CD4-positive, alpha-beta T cell treated with Interleukin-6 for 4 hours (primary cell): Measurements from ENCODE around the gene GRM1.

Experiments
- DNase-seq: peaks from one replicate; pipeline ENCODE4 v3.0.0-alpha.2; 2020; ENCODE audit warnings: mixed read lengths

Gene GRM1

GRCh38 chr6:146336191-146336590 lies 307.3 kb downstream of the GRM1 start:
- DNase-seq, result no peak

DNA sequence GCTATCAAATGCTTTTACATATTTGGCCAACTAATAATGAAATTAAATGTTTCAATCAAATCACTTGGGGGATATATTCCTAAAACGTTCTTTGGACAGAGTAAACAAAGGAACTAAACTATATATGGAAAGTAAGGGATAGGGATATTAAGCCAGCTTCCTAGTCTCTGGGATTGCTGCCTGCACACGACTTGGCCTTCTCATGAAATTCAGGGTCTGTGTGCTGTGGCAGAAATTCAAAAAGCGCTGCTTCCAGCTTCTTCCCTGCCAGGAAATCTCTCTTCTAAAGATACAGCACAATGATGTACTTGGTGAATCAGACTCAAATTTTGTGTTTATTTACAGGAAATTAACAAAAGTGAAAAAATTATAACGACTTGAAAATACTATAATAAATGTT lies 308.5 kb downstream of the GRM1 start:
- DNase-seq, result no peak

GRCh38 chr6:146339716-146340115 lies 310.9 kb downstream of the GRM1 start:
- no peak for DNase-seq

DNA sequence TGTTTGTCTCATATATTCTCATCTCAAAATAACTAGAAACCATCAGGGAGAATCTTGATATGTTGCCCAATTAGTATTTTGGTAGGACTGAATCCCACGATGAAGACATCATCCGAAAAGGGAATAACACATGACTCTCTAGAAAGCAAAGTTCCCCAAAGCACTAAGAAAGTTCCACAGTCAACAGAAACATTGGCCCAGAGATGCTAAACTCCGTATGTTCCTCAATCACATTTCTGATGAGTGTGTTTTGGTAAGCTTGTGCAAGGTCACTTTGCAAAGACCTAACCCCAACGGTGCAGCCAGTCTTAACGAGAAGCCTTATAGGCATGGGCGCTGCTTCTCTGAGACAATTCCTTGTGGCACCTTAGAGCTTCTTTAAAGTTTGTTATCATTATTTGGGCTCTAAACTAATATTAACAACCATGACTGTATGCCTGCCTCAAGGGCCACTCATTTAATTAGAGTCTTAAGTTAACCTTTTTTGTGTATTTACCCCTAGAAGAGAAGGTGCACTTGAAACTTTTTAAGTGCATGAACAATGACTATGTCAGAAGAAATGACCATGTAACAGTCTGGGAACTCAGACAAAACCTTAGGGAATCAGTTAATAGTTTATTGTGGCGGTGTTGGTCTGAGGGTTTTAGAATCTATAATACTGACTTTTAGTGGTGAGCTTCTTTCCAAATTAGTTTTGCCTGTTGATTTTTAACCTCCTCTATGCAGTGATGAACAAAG lies 312.8 kb downstream of the GRM1 start:
- no peak for DNase-seq

DNA sequence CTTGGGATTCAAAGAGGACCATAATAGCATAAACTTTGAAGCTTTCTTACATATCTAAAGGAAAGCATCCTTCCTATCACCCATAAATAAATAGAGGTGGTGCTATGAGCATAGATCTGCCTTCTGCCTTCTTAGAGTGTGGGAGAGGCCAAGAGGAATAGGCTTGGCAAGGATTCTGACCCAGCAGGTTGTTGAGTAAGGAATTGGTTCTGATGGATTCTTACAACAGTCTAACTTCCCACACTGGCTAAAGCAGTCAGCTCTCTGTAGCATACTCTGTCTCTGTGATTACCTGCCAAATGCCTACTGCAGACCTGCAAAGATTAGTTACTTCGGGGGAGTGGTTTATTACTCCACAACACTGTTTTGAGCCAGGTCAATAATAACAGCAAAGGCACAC lies 316.7 kb downstream of the GRM1 start:
- DNase-seq, result no peak

DNA sequence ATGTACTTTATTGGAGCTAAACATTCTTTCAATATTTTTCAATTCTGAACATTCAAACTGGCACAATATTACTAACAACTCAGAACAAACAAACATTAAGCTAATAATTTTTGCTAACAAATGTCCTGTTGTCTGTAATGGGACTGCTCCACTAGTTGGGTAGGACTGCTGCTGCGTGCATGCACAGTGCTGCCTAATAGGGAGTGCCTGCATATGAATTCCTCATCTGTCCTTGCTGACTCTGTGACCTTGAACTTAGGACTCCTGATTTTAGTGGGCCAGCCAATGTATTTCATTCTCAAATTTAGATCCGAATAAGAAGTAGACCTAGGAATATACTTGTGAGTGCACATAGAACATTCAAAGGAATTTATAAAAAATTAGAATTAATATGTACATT lies 318.2 kb downstream of the GRM1 start:
- DNase-seq, result no peak

DNA sequence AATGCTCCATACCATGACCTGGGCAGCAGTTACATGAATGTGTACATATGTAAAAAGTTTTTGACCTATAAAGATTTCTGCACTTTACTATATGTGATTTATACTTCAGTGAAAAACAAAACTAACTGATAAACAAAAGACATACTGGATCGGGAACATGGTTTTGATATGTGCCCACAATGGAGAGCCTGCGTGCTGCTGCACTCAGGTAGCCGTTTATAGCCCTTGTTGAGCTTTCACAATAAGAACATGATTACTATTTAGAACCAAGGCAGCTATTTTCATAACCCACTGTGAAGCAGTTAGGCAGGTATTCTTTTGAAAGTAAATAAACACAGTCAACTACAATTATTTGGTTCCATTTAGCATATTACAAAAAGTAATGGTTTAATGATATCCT lies 318.8 kb downstream of the GRM1 start:
- no peak for DNase-seq

DNA sequence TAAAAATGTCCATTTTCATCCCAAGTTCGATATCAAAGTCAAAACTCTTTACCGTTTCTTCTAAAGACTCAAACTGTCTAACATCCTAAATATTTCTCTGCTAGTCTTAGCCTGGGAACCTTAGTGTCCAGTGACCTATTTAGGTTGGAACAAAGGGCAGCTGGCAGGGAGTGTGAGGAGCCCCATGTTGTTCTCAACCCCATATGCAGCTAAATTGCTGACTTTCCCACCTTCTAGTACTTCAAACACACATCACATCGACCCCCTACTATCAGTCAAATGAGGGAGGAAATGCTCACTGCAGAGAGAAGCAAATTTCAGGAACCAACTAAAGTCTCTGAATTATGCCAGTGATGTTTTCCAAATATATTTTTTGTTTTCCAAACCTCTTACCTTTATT lies 322.2 kb downstream of the GRM1 start:
- DNase-seq, result no peak

DNA sequence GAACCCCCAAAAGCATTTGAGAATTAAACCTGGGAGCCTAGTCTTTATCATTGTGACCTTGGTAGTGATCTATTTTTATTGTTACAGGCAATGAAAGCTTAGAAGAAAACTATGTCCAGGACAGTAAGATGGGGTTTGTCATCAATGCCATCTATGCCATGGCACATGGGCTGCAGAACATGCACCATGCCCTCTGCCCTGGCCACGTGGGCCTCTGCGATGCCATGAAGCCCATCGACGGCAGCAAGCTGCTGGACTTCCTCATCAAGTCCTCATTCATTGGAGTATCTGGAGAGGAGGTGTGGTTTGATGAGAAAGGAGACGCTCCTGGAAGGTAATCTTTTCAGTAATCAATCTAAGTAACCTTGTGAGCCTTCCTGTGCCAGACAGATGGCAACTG lies 323.3 kb downstream of the GRM1 start:
- DNase-seq, result no peak

DNA sequence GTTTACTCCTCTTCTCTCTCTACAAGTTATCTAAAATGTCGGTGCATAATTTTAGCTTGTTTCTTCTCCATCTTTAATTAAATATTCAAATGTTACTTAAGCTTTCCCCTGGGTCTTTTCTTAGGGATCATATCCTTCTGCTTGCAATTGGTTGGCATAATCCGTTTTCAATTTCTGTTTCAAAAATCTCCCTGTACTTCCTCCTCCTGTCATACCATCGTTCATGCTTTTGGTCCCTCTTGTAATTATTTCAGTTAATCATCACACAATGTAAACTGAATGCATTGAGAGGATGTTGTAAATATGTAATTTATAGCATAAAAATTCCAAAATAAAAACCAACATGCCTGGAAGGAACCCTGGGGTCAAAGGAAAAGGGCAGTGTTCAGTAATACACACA lies 325.6 kb downstream of the GRM1 start:
- no peak for DNase-seq

DNA sequence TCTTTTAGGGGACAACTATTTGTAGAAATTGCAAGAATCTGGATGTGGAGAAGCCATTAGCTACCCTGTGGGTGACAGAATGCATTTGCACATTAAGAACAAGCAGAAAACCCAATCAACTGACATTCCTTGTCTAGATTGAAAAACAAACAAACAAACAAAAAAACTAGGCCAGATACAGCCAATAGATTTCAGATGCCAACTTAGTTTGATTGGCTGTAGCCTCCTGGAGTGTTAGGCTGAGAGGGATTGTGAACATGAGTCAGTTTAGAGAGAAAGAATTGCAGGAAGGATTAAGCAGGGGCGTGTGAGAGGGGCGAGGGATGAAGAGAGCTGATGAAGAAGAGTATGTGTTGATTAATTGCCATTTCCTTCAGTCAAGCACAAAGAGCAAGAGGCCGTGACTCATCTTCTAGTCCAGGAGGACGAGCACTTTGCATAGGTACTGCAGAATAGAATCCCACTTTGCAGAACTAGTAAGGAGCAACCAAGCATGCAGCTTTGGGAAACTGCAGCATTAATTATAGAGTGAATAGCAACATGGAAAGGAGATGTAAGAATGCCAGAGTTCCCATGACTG lies 326.7 kb downstream of the GRM1 start:
- no peak for DNase-seq

GRCh38 chr6:146357578-146358430 lies 328.9 kb downstream of the GRM1 start:
- DNase-seq, result no peak

GRCh38 chr6:146358431-146359046 lies 329.7 kb downstream of the GRM1 start:
- DNase-seq, result no peak

GRCh38 chr6:146359131-146359530 lies 330.3 kb downstream of the GRM1 start:
- DNase-seq, result no peak

DNA sequence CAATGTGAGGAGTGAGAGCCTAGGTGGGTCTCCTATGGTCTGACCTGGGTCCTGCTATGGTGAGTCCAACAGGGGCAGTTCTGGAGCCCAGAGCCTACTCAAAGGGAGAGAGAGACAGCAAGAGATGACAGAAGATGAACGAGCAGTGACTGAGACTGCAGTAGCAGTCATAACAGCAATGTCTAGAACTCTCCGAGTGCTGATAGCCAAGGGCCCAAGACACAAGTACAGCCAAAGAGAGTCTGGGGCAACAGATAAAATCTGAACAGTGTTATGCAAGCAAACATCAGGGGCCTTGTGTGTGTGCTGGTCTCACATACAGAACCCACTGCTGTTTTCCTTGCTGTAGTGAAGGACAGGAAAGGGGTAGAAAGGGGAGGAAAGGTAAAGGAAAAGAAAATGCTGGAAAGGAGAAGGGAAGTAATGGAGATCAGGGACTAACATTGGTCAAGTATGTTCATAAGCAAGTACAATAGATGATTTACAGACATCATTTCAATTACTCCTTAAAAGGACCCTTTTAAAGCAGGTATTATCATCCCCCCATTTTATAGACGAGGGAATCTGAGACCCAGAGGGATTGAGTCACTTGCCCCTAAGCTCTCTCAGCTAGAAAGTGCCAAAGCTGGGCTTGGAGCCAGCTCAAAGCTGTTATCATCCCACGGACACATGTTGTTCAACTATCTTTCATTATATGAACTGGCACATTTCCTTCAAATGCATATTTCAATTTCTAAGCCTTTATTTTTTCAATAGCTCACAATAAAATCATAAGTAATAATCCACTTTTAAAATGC lies 332.5 kb downstream of the GRM1 start:
- no peak for DNase-seq

- DNase-seq, result no peak
These were observed 335.2 kb downstream of the GRM1 start for GRCh38 chr6:146363838-146364607.

GRCh38 chr6:146364816-146365594 lies 336.1 kb downstream of the GRM1 start:
- DNase-seq, result no peak

- DNase-seq, result no peak
These were observed 338.2 kb downstream of the GRM1 start for GRCh38 chr6:146367061-146367460.

- no peak for DNase-seq
These were observed 341.0 kb downstream of the GRM1 start for GRCh38 chr6:146369866-146370265.

- no peak for DNase-seq
These were observed 352.6 kb downstream of the GRM1 start for GRCh38 chr6:146381486-146381885.

- DNase-seq, result no peak
These were observed 360.0 kb downstream of the GRM1 start for GRCh38 chr6:146388736-146389364.
